Adrenal gland (tissue), 12 donors: Measurements from ENCODE around the gene SWI5. TPM values are rescaled to one million over a fixed set of nuclear protein-coding genes. Genes with fewer than 3 reads are reported as not detected.

Source experiments
- DNase-seq, 7 donors: peaks; one replicate each; pipeline ENCODE4 v3.0.0-alpha.2; 2019 to 2020
- H3K27ac ChIP-seq, 5 donors: fragments of 200-600 bp; sonication (generic) in 4 of 5; 1 replicate in 3 of 5; 2 replicates in 2 of 5; pipeline versions ENCODE4 v1.5.1 to v1.8.0; 2016 to 2020; ENCODE audit warnings: mild to moderate bottlenecking in 1 of 5
- H3K27me3 ChIP-seq: fragments of 200-600 bp; 2 replicates; pipeline ENCODE4 v1.8.0; 2021
- H3K36me3 ChIP-seq, 2 donors: fragments of 200-600 bp; replicated peaks in 1 of 2; 1 replicate in 1 of 2; 2 replicates in 1 of 2; pipeline versions ENCODE4 v1.5.1 to v1.8.0; 2018 to 2022
- H3K4me1 ChIP-seq, 2 donors: fragments of 200-600 bp; replicated peaks in 1 of 2; 1 replicate in 1 of 2; 2 replicates in 1 of 2; pipeline versions ENCODE4 v1.5.1 to v1.8.0; 2018 to 2021
- H3K4me3 ChIP-seq, 4 donors: fragments of 200-600 bp; sonication (generic) in 3 of 4; one replicate each; pipeline ENCODE4 v1.5.1; 2016 to 2018
- H3K9me3 ChIP-seq, 3 donors: fragments of 200-600 bp; sonication (generic) in 1 of 3; replicated peaks in 1 of 3; 1 replicate in 2 of 3; 2 replicates in 1 of 3; pipeline versions ENCODE4 v1.5.1 to v1.8.0; 2016 to 2021
- CTCF ChIP-seq, 6 experiments: fragments of 450-650 bp in 4 of 6; fragments of 200-600 bp in 2 of 6; sonication (generic) in 1 of 6; IDR thresholded peaks; 1 replicate in 5 of 6; 2 replicates in 1 of 6; pipeline versions ENCODE4 v1.5.1 to v1.8.0; 2016 to 2021; ENCODE audit warnings: antibody characterized with exemption in 6 of 6, mild to moderate bottlenecking in 2 of 6, moderate library complexity in 1 of 6
- POLR2A ChIP-seq, 2 donors: fragments of 450-650 bp; IDR thresholded peaks; one replicate each; pipeline ENCODE4 v1.6.1; 2017; ENCODE audit warnings: antibody characterized with exemption in 2 of 2, mild to moderate bottlenecking in 2 of 2, moderate library complexity in 1 of 2
- WGBS, 4 donors: extraction: QIAGEN DNeasy Blood & Tissue Kit in 2 of 4; methylation state at CpG; one replicate each; pipeline versions ENCODE4 v1.1.5 to v1.1.7; 2013 to 2017; 5-methylcytosine and 5-hydroxymethylcytosine counted together
- intact Hi-C, 2 donors: fragments of 100-400 bp; cut with DNase I; formaldehyde crosslinking; loops; one replicate each; pipeline versions ENCODE4 v1.14.1 to v1.15.0; 2022 to 2023
- polyA plus RNA-seq, 3 donors: library from polyadenylated mRNA; stranded (reverse); fragments of 200-250 nt in 2 of 3; fragments of 350-450 nt in 1 of 3; fragmentation: Illumina TruSeq in 1 of 3; extraction: RNeasy Lipid Tissue Mini Kit (QIAGEN cat#74804) in 1 of 3; gene quantifications; one replicate each; pipeline ENCODE4 v1.2.3, GENCODE V29; 2013 to 2014
- total RNA-seq, 9 donors: library from RNA; depleted of rRNA in 4 of 9; stranded (reverse); fragments of >200 nt in 4 of 9; fragments of 120-200 nt in 1 of 9; fragmentation: NEBNext Ultra II Directional in 1 of 9; extraction: Animal tissue kit (Norgen Biotek cat#: 25700) in 1 of 9; gene quantifications; one replicate each; pipeline versions ENCODE4 v1.1.0 to v1.2.4, GENCODE V29; 2013 to 2023
- donor health status: healthy with polysubstance abuse.
- donor health status: Bipolar disorder and iron deficiency.
- donor health status: DM: yes; HTN: yes; CAD: no.
- donor health status: DM: no; HTN: no; CAD: no.
- donor health status: DM: no; HTN: no; CAD: no.
- donor health status: DM: yes; HTN: yes; CAD: no.

The SWI5 gene
- total and polyA plus RNA-seq, 12 donors = 17.7 to 58.9 (median 26.4) TPM

- Histone ChIP-seq H3K9me3 (no peaks in the 10 kb centered on the region), H3K27me3 (no peaks in the 10 kb centered on the region), H3K4me3 (peak overlapping the region in 1 of 4 donors; percentile 23), H3K36me3 (no peaks in the 10 kb centered on the region), H3K27ac (peak overlapping the region in 1 of 5 donors; percentile 61), H3K4me1 (peaks cover under 1 to 13% of the 10 kb centered on the region in 2 donors)
- WGBS, 4 donors = 33 to 57% (median 54%) methylated on average over 9 to 13 of the region's 13 CpGs
- DNase-seq = peak in 2 of 7 donors; percentile 19 to 60
- intact Hi-C loops = no loop called here
- TF ChIP-seq CTCF (IDR thresholded peaks at IDR 0.05) (no peak), POLR2A (IDR thresholded peaks at IDR 0.05) (no peak)
Observed at GRCh38 chr9:128245421-128246151, 30.5 kb upstream of the SWI5 start.

GRCh38 chr9:128246471-128246870 is 29.6 kb upstream of the SWI5 start:
- no peaks in the 10 kb centered on the region for H3K36me3 ChIP-seq
- H3K4me3 ChIP-seq = no peak overlapping the region
- H3K9me3 ChIP-seq = no peaks in the 10 kb centered on the region
- intact Hi-C loops = no loop called here
- DNase-seq = no peak
- TF ChIP-seq CTCF (IDR thresholded peaks at IDR 0.05) (no peak), POLR2A (IDR thresholded peaks at IDR 0.05) (no peak)
- H3K27ac ChIP-seq = peak overlapping the region in 1 of 5 donors; percentile 61
- 59 to 100% (median 68%) methylated on average over 1 to 2 of the region's 2 CpGs for WGBS, 4 donors
- peaks cover 7 to 21% of the 10 kb centered on the region in 2 donors for H3K4me1 ChIP-seq
- no peaks in the 10 kb centered on the region for H3K27me3 ChIP-seq

GRCh38 chr9:128247226-128247803 is 28.8 kb upstream of the SWI5 start:
- WGBS, 4 donors = 87 to 100% (median 93%) methylated on average over 2 to 5 of the region's 5 CpGs
- H3K9me3 ChIP-seq = no peaks in the 10 kb centered on the region
- no peak for TF ChIP-seq CTCF (IDR thresholded peaks at IDR 0.05)
- TF ChIP-seq POLR2A (IDR thresholded peaks at IDR 0.05) = no peak
- no peaks in the 10 kb centered on the region for H3K27me3 ChIP-seq
- H3K4me3 ChIP-seq = no peak overlapping the region
- H3K4me1 ChIP-seq = peaks cover 7 to 21% of the 10 kb centered on the region in 2 donors
- no peaks in the 10 kb centered on the region for H3K36me3 ChIP-seq
- no peak overlapping the region for H3K27ac ChIP-seq
- intact Hi-C loops = no loop called here
- no peak for DNase-seq

GRCh38 chr9:128249558-128249907 is 26.5 kb upstream of the SWI5 start:
- no peaks in the 10 kb centered on the region for H3K9me3 ChIP-seq
- H3K36me3 ChIP-seq = no peaks in the 10 kb centered on the region
- 77 to 84% (median 81%) methylated on average over 8 of the region's 8 CpGs for WGBS, 4 donors
- no peaks in the 10 kb centered on the region for H3K27me3 ChIP-seq
- H3K27ac ChIP-seq = no peak overlapping the region
- H3K4me1 ChIP-seq = peaks cover 7 to 25% of the 10 kb centered on the region in 2 donors
- H3K4me3 ChIP-seq = no peak overlapping the region
- TF ChIP-seq POLR2A (IDR thresholded peaks at IDR 0.05) (no peak), CTCF (IDR thresholded peaks at IDR 0.05) (no peak)
- intact Hi-C loops = no loop called here
- no peak for DNase-seq
